BJ (cell line): ENCODE results near the gene C19orf38. TPM values are rescaled to one million over a fixed set of nuclear protein-coding genes. Genes with fewer than 3 reads are reported as not detected.
"Not testable (repeated sequence)": the region's sequence is repeated elsewhere in the genome, so short reads cannot be mapped to it uniquely, and the experiment has no call there.

Source experiments
- CTCF ChIA-PET: fragments of 350-600 bp; formaldehyde crosslinking; extraction: SDS; loops from one replicate; lab custom pipeline; 2021; ENCODE audit warnings: antibody characterized with exemption, inconsistent platforms; lab: Yijun Ruan, JAX
- POLR2A ChIA-PET: fragments of 300-600 bp; sonication (Branson Sonifier 250); formaldehyde crosslinking; extraction: SDS; loops from one replicate; lab custom pipeline; 2021; ENCODE audit warnings: antibody characterized with exemption; lab: Charles Lee
- DNase-seq: peaks from one replicate; pipeline ENCODE4 v3.0.0-alpha.2; 2011; ENCODE audit warnings: low read depth
- H3K27me3 ChIP-seq: 2 replicates; pipeline ENCODE4 v1.6.0; 2011; ENCODE audit warnings: low read length; ENCODE audit not compliant: control insufficient read depth, insufficient read depth
- H3K36me3 ChIP-seq: 2 replicates; pipeline ENCODE4 v1.5.1; 2011; ENCODE audit warnings: low read length; ENCODE audit not compliant: control insufficient read depth, insufficient read depth
- H3K4me3 ChIP-seq: 2 replicates; pipeline ENCODE4 v1.5.1; 2011; ENCODE audit warnings: low read depth, mild to moderate bottlenecking, control low read depth, low read length
- CTCF ChIP-seq: IDR thresholded peaks from 2 replicates; pipeline ENCODE4 v1.5.1; 2011; ENCODE audit warnings: low read depth, mild to moderate bottlenecking, control low read depth, inconsistent platforms, low read length, moderate library complexity; ENCODE audit not compliant: insufficient read depth
- polyA plus RNA-seq: library from polyadenylated mRNA; depleted of rRNA; stranded (reverse); fragments of >200 nt; gene quantifications from 2 replicates; pipeline ENCODE4 v1.2.3, GENCODE V29; 2011

Gene C19orf38
- polyA plus RNA-seq, 1 experiment, result 0.26 TPM

DNA sequence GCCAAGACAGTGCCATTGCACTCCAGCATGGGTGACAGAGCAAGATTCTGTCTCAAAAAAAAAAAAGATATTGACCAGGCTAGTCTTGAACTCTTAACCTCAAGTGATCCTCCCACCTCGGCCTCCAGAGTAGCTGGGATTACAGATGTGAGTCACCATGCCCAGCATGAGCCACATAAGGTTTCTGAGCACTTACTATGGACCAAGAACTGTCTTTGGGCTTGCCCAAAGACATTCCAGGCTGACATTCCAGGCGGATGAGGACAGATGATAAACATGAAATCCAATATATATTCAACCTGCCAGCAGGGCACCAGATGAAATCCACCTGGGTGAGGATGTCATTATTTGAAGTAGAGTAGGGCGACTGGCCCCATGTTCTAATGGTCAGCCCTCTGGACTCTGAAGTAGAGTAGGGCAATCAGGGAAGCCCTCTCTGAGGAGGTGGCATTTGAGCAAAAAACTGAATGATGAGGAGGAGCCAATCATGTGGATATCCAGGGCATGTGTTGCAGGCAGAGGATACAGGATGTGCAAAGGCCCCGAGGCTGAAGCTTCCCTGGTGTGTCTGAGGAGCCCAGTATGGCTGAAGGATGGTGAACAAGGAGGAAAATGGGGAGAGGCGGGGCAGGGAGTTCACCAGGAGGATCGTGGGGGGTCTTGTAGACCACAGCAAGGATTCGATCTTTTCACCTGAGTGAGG lies 4.0 kb downstream of the C19orf38 start:
- ChIA-PET POLR2A (no interaction called here), CTCF (interaction anchor here (0.8 to 2.2 kb wide), 9 partner anchors 9 to 156 kb away, joined by 3 to 10 read pairs (median 3); partner anchors contain the start of gene DNM2)
- H3K27me3 ChIP-seq, result peaks cover 8% of the 10 kb centered on the region; the same call in 1 of the 2 replicates
- no peak overlapping the region for H3K4me3 ChIP-seq
- no peak for TF ChIP-seq CTCF
- H3K36me3 ChIP-seq, result no peaks in the 10 kb centered on the region
- DNase-seq, result peak; percentile 23

- no peaks in the 10 kb centered on the region for H3K36me3 ChIP-seq
- no peak for DNase-seq
- POLR2A ChIA-PET, result interaction anchor here (0.6 to 0.7 kb wide), 2 partner anchors 17 to 153 kb away, joined by 3 to 5 read pairs; partner anchors contain the start of gene TMED1
- CTCF ChIA-PET, result interaction anchor here (1.1 to 4.3 kb wide), 6 partner anchors 9 to 136 kb away, joined by 3 to 57 read pairs (median 5); partner anchors contain the start of gene DNM2
- H3K4me3 ChIP-seq, result no peak overlapping the region
- H3K27me3 ChIP-seq, result peaks cover 6% of the 10 kb centered on the region; the same call in 1 of the 2 replicates
- no peak for TF ChIP-seq CTCF
Observed at GRCh38 chr19:10852941-10853340, 4.7 kb downstream of the C19orf38 start.

GRCh38 chr19:10854350-10855089 lies 6.3 kb downstream of the C19orf38 start:
- ChIA-PET CTCF (interaction anchor here (0.6 to 4.3 kb wide), 12 partner anchors 8 to 346 kb away, joined by 3 to 57 read pairs (median 4); partner anchors contain the start of genes DNM2, QTRT1 and TMED1), POLR2A (interaction anchor here (0.7 kb wide), 1 partner anchor 8 kb away, joined by 9 read pairs; no protein-coding TSS in a partner anchor)
- Histone ChIP-seq H3K36me3 (no peaks in the 10 kb centered on the region), H3K4me3 (no peak overlapping the region), H3K27me3 (no peaks in the 10 kb centered on the region)
- no peak for TF ChIP-seq CTCF
- DNase-seq, result no peak

GRCh38 chr19:10855879-10856522 lies 7.8 kb downstream of the C19orf38 start:
- Histone ChIP-seq H3K36me3 (no peaks in the 10 kb centered on the region), H3K4me3 (no peak overlapping the region), H3K27me3 (no peaks in the 10 kb centered on the region)
- POLR2A ChIA-PET, result no interaction called here
- CTCF ChIA-PET, result interaction anchor here (0.8 to 4.3 kb wide), 8 partner anchors 10 to 154 kb away, joined by 3 to 57 read pairs (median 4); partner anchors contain the start of genes CARM1, DNM2, QTRT1 and TMED1
- DNase-seq, result no peak
- TF ChIP-seq CTCF, result peak; percentile 48

DNA sequence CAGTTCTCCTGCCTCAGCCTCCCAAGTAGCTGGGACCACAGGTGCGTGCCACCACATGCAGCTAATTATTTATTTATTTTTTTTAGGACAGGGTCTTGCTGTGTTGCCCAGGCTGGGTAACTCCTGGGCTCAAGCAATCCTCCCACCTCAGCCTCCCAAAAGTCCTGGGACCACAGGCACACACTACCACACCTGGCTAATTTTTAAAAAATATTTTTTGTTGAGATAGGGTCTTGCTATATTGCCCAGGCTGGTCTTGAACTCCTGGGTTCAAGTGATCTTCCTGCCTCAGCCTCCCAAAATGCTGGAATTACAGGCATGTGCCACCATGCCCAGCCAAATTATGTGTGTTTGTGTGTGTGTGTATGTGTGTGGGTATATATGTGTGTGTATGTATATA lies 8.7 kb downstream of the C19orf38 start:
- DNase-seq, H3K4me3 ChIP-seq, H3K27me3 ChIP-seq, H3K36me3 ChIP-seq, POLR2A ChIA-PET: not testable (repeated sequence)
- CTCF ChIA-PET, result interaction anchor here (0.8 to 4.3 kb wide), 6 partner anchors 9 to 155 kb away, joined by 3 to 57 read pairs (median 9); partner anchors contain the start of genes CARM1, DNM2, QTRT1 and TMED1
